Motor neuron (in vitro differentiated cells): ENCODE results near the gene ADORA3. TPM values are rescaled to one million over a fixed set of nuclear protein-coding genes. Genes with fewer than 3 reads are reported as not detected.
A peak's percentile ranks its signal among the peaks of the same experiment; 100 is the strongest.

ENCODE experiments used
- ATAC-seq, 8 experiments: fragments of 200-7000 bp; cut with Tn5 transposase; replicated peaks in 6 of 8; 2 replicates each; pipeline ENCODE4 v1.8.0; 2021; ENCODE audit warnings: mild to moderate bottlenecking in 8 of 8, moderate library complexity in 8 of 8
- H3K27ac ChIP-seq, 2 donors: fragments of 250-450 bp; sonication (Bioruptor Pico); 2 replicates each; pipeline ENCODE4 v1.9.0; 2021; ENCODE audit warnings: antibody characterized with exemption in 2 of 2, mild to moderate bottlenecking in 2 of 2, moderate library complexity in 1 of 2
- H3K4me1 ChIP-seq, 2 donors: fragments of 250-450 bp; sonication (Bioruptor Pico); replicated peaks in 1 of 2; 2 replicates each; pipeline ENCODE4 v1.6.1; 2021; ENCODE audit warnings: antibody characterized with exemption in 2 of 2, mild to moderate bottlenecking in 2 of 2, moderate library complexity in 1 of 2
- H3K4me3 ChIP-seq, 5 donors: fragments of 250-450 bp; sonication (Bioruptor Pico); 2 replicates each; pipeline ENCODE4 v1.9.0; 2021; ENCODE audit warnings: antibody characterized with exemption in 5 of 5, mild to moderate bottlenecking in 5 of 5, moderate library complexity in 4 of 5
- WGBS, 10 experiments: fragments of 450-650 bp; shearing (Covaris generic); methylation state at CpG; one replicate each; pipeline ENCODE4 v1.0.0; 2022; 5-methylcytosine and 5-hydroxymethylcytosine counted together
- in situ Hi-C, 9 experiments: fragments of 400-800 bp; cut with MboI; loops; one replicate each; pipeline ENCODE4 v1.15.0; 2021; ENCODE audit warnings: low sequenced_read_pairs in 9 of 9, low pct_unique_long_range_greater_than_20kb in 2 of 9; ENCODE audit not compliant: unreplicated experiment in 9 of 9
- total RNA-seq, 8 experiments: library from RNA; unstranded; fragments of 300-600 nt; gene quantifications; 2 replicates each; pipeline versions ENCODE4 v1.2.3 to v1.2.4, GENCODE V29; 2022

ADORA3 gene
- total RNA-seq, 8 experiments from 2014 or later: 0.21 to 1.9 (median 0.29) TPM; not detected in 4

- 75 to 100% (median 90%) methylated on average over 1 of the region's 1 CpG; no CpG with 5 or more reads in 5 of the 10 experiments for WGBS, 10 experiments
- in situ Hi-C loops: loop anchor here in 6 of 9 experiments (10.0 to 25.0 kb wide), 5 partner anchors 137 to 845 kb away; partner anchors contain the start of genes DDX20 (in 3 of the 6) and INKA2 (in 1 of the 6)
- Histone ChIP-seq H3K4me1 (peaks cover 0 to 3% of the 10 kb centered on the region in 2 donors), H3K27ac (no peak overlapping the region), H3K4me3 (no peak overlapping the region)
- no peak for ATAC-seq
These were observed 14.2 kb upstream of the ADORA3 start for GRCh38 chr1:111517469-111518225.

- peak in 3 of 8 experiments; percentile 25 to 69 (median 56) for ATAC-seq
- no peak overlapping the region for H3K4me3 ChIP-seq
- in situ Hi-C loops: loop anchor here in 6 of 9 experiments (10.0 to 25.0 kb wide), 5 partner anchors 139 to 846 kb away; partner anchors contain the start of genes DDX20 (in 3 of the 6) and INKA2 (in 1 of the 6)
These were observed 12.6 kb upstream of the ADORA3 start for GRCh38 chr1:111516005-111516535.

GRCh38 chr1:111515291-111516004, 12.0 kb upstream of the ADORA3 start:
- H3K4me1 ChIP-seq: peaks cover 0 to 3% of the 10 kb centered on the region in 2 donors
- WGBS, 10 experiments: 0 to 100% (median 42%) methylated on average over 1 to 17 of the region's 40 CpGs; no CpG with 5 or more reads in 1 of the 10 experiments
- no peak overlapping the region for H3K4me3 ChIP-seq
- ATAC-seq: peak in 7 of 8 experiments; percentile 24 to 86 (median 71)
- in situ Hi-C loops: loop anchor here in 6 of 9 experiments (10.0 to 25.0 kb wide), 5 partner anchors 139 to 847 kb away; partner anchors contain the start of genes DDX20 (in 3 of the 6) and INKA2 (in 1 of the 6)
- H3K27ac ChIP-seq: no peak overlapping the region

More at GRCh38 chr1:111516005-111516535, 12.6 kb upstream of the ADORA3 start:
- Histone ChIP-seq H3K27ac (no peak overlapping the region), H3K4me1 (peaks cover 0 to 3% of the 10 kb centered on the region in 2 donors)
- WGBS, 10 experiments: 28 to 79% (median 54%) methylated on average over 2 to 10 of the region's 13 CpGs; no CpG with 5 or more reads in 4 of the 10 experiments

- Histone ChIP-seq H3K4me1 (peaks cover 0 to 5% of the 10 kb centered on the region in 2 donors), H3K27ac (no peak overlapping the region), H3K4me3 (no peak overlapping the region)
- 30 to 100% (median 75%) methylated on average over 3 to 5 of the region's 8 CpGs; no CpG with 5 or more reads in 4 of the 10 experiments for WGBS, 10 experiments
- peak in 1 of 8 experiments; percentile 49 for ATAC-seq
- in situ Hi-C loops: loop anchor here in 6 of 9 experiments (10.0 to 25.0 kb wide), 5 partner anchors 141 to 849 kb away; partner anchors contain the start of genes DDX20 (in 3 of the 6) and INKA2 (in 1 of the 6)
These were observed 10.1 kb upstream of the ADORA3 start for GRCh38 chr1:111513410-111514020.

- WGBS, 10 experiments: 90 to 100% (median 95%) methylated on average over 1 to 3 of the region's 3 CpGs; no CpG with 5 or more reads in 5 of the 10 experiments
- no peak for ATAC-seq
- no peak overlapping the region for H3K27ac ChIP-seq
- no peak overlapping the region for H3K4me3 ChIP-seq
- in situ Hi-C loops: loop anchor here in 6 of 9 experiments (10.0 to 25.0 kb wide), 5 partner anchors 142 to 849 kb away; partner anchors contain the start of genes DDX20 (in 3 of the 6) and INKA2 (in 1 of the 6)
- H3K4me1 ChIP-seq: peaks cover 1 to 8% of the 10 kb centered on the region in 2 donors
These were observed 9.5 kb upstream of the ADORA3 start for GRCh38 chr1:111512931-111513330.

- Histone ChIP-seq H3K4me1 (peaks cover 7 to 15% of the 10 kb centered on the region in 2 donors), H3K27ac (no peak overlapping the region), H3K4me3 (no peak overlapping the region)
- in situ Hi-C loops: loop anchor here in 6 of 9 experiments (10.0 to 25.0 kb wide), 5 partner anchors 142 to 850 kb away; partner anchors contain the start of genes DDX20 (in 3 of the 6) and INKA2 (in 1 of the 6)
- ATAC-seq: no peak
- 0 to 100% (median 80%) methylated on average over 1 to 3 of the region's 5 CpGs; no CpG with 5 or more reads in 5 of the 10 experiments for WGBS, 10 experiments
These were observed 8.9 kb upstream of the ADORA3 start for GRCh38 chr1:111512132-111512889.

- WGBS, 10 experiments: 75 to 92% (median 81%) methylated on average over 1 to 3 of the region's 3 CpGs; no CpG with 5 or more reads in 2 of the 10 experiments
- no peak overlapping the region for H3K4me3 ChIP-seq
- no peak overlapping the region for H3K27ac ChIP-seq
- in situ Hi-C loops: loop anchor here in 6 of 9 experiments (10.0 to 25.0 kb wide), 5 partner anchors 143 to 851 kb away; partner anchors contain the start of genes DDX20 (in 3 of the 6) and INKA2 (in 1 of the 6)
- peaks cover 11 to 19% of the 10 kb centered on the region in 2 donors for H3K4me1 ChIP-seq
- ATAC-seq: no peak
These were observed 7.9 kb upstream of the ADORA3 start for GRCh38 chr1:111511370-111511769.

GRCh38 chr1:111509997-111510375, 6.6 kb upstream of the ADORA3 start:
- H3K27ac ChIP-seq: no peak overlapping the region
- 28 to 100% (median 75%) methylated on average over 1 to 3 of the region's 3 CpGs; no CpG with 5 or more reads in 1 of the 10 experiments for WGBS, 10 experiments
- no peak for ATAC-seq
- in situ Hi-C loops: loop anchor here in 7 of 9 experiments (10.0 to 25.0 kb wide), 5 partner anchors 145 to 852 kb away; partner anchors contain the start of genes DDX20 (in 3 of the 7) and INKA2 (in 1 of the 7)
- H3K4me1 ChIP-seq: peaks cover 11 to 15% of the 10 kb centered on the region in 2 donors
- no peak overlapping the region for H3K4me3 ChIP-seq

- in situ Hi-C loops: loop anchor here in 6 of 9 experiments (10.0 to 25.0 kb wide), 5 partner anchors 147 to 855 kb away; partner anchors contain the start of genes DDX20 (in 3 of the 6) and INKA2 (in 1 of the 6)
- ATAC-seq: peak; percentile 71 to 88 (median 84)
- Histone ChIP-seq H3K4me1 (peaks cover 11 to 15% of the 10 kb centered on the region in 2 donors), H3K27ac (peak overlapping the region; percentile 24 to 79), H3K4me3 (peak overlapping the region; percentile 13 to 26 (median 18))
- 0 to 100% (median 26%) methylated on average over 1 to 13 of the region's 15 CpGs; no CpG with 5 or more reads in 2 of the 10 experiments for WGBS, 10 experiments
These were observed 4.2 kb upstream of the ADORA3 start for GRCh38 chr1:111507411-111508201.

GRCh38 chr1:111506561-111506960, 3.1 kb upstream of the ADORA3 start:
- in situ Hi-C loops: loop anchor here in 6 of 9 experiments (10.0 to 25.0 kb wide), 5 partner anchors 148 to 856 kb away; partner anchors contain the start of genes DDX20 (in 3 of the 6) and INKA2 (in 1 of the 6)
- WGBS, 10 experiments: 0 to 100% (median 14%) methylated on average over 1 to 2 of the region's 2 CpGs; no CpG with 5 or more reads in 3 of the 10 experiments
- Histone ChIP-seq H3K27ac (no peak overlapping the region), H3K4me1 (peaks cover 11 to 15% of the 10 kb centered on the region in 2 donors), H3K4me3 (no peak overlapping the region)
- ATAC-seq: no peak
